ENCODE results near the gene SYCE1L. TPM values are rescaled to one million over a fixed set of nuclear protein-coding genes. Genes with fewer than 3 reads are reported as not detected.

Gene SYCE1L
- total RNA-seq, 2 donors from 2014 or later, result 4.7 to 7.4 TPM

- intact Hi-C loops (cut with DNase I, micrococcal nuclease), result no loop called here
Measured at GRCh38 chr16:77194295-77195231, 4.6 kb upstream of the SYCE1L start.

GRCh38 chr16:77195411-77195810 lies 3.8 kb upstream of the SYCE1L start:
- ATAC-seq (no peak), DNase-seq (no peak)
- intact Hi-C loops (cut with DNase I, micrococcal nuclease), result no loop called here

More at GRCh38 chr16:77194295-77195231, 4.6 kb upstream of the SYCE1L start:
- ATAC-seq (no peak), DNase-seq (no peak)

- no peak for DNase-seq
- intact Hi-C loops (cut with DNase I, micrococcal nuclease), result no loop called here
- ATAC-seq, result no peak
Measured at GRCh38 chr16:77197747-77198146, 1.5 kb upstream of the SYCE1L start.

GRCh38 chr16:77206533-77206932 lies 7.3 kb downstream of the SYCE1L start:
- DNase-seq, result no peak
- intact Hi-C loops (cut with DNase I, micrococcal nuclease), result no loop called here
- no peak for ATAC-seq

- DNase-seq (no peak), ATAC-seq (no peak)
- intact Hi-C loops (cut with DNase I, micrococcal nuclease), result no loop called here
Measured at GRCh38 chr16:77207030-77207429, 7.8 kb downstream of the SYCE1L start.

- no peak for DNase-seq
Measured at GRCh38 chr16:77208382-77208781, 9.2 kb downstream of the SYCE1L start.

GRCh38 chr16:77211880-77212740 lies 12.9 kb downstream of the SYCE1L start:
- intact Hi-C loops (cut with DNase I, micrococcal nuclease), result no loop called here
- peak; percentile 82 for ATAC-seq
- DNase-seq, result peak; percentile 63 to 71

More at GRCh38 chr16:77208382-77208781, 9.2 kb downstream of the SYCE1L start:
- intact Hi-C loops (cut with DNase I, micrococcal nuclease), result no loop called here
- ATAC-seq, result no peak

GRCh38 chr16:77212741-77213541 lies 13.7 kb downstream of the SYCE1L start:
- ATAC-seq, result peak; percentile 89
- intact Hi-C loops (cut with DNase I, micrococcal nuclease), result no loop called here
- DNase-seq, result peak; percentile 54 to 79

- intact Hi-C loops (cut with DNase I, micrococcal nuclease), result no loop called here
- ATAC-seq (no peak), DNase-seq (no peak)
Measured at GRCh38 chr16:77213542-77214106, 14.4 kb downstream of the SYCE1L start.

GRCh38 chr16:77214411-77215138 lies 15.4 kb downstream of the SYCE1L start:
- ATAC-seq (no peak), DNase-seq (no peak)
- intact Hi-C loops (cut with DNase I, micrococcal nuclease), result no loop called here

- intact Hi-C loops (cut with DNase I, micrococcal nuclease), result no loop called here
- ATAC-seq, result no peak
- no peak for DNase-seq
Measured at GRCh38 chr16:77219437-77219836, 20.2 kb downstream of the SYCE1L start.

- DNase-seq (no peak), ATAC-seq (no peak)
- intact Hi-C loops (cut with DNase I, micrococcal nuclease), result no loop called here
Measured at GRCh38 chr16:77220427-77220826, 21.2 kb downstream of the SYCE1L start.

GRCh38 chr16:77221482-77221881 lies 22.3 kb downstream of the SYCE1L start:
- ATAC-seq (no peak), DNase-seq (no peak)
- intact Hi-C loops (cut with DNase I, micrococcal nuclease), result no loop called here

GRCh38 chr16:77223184-77223583 lies 24.0 kb downstream of the SYCE1L start:
- ATAC-seq, result no peak
- intact Hi-C loops (cut with DNase I, micrococcal nuclease), result no loop called here
- DNase-seq, result no peak

- intact Hi-C loops (cut with DNase I, micrococcal nuclease), result no loop called here
- ATAC-seq (no peak), DNase-seq (no peak)
Measured at GRCh38 chr16:77225182-77225581, 26.0 kb downstream of the SYCE1L start.

- no peak for ATAC-seq
- DNase-seq, result no peak
- intact Hi-C loops (cut with DNase I, micrococcal nuclease), result no loop called here
Measured at GRCh38 chr16:77227745-77228144, 28.5 kb downstream of the SYCE1L start.

GRCh38 chr16:77231047-77231446 lies 31.8 kb downstream of the SYCE1L start:
- DNase-seq, result no peak
- intact Hi-C loops (cut with DNase I, micrococcal nuclease), result no loop called here
- no peak for ATAC-seq
